KBM-7 (cell line): ENCODE data around the gene TP53I13.

ENCODE experiments used
- DNase-seq: peaks from one replicate; pipeline ENCODE4 v3.0.0-alpha.2; 2015
- in situ Hi-C: fragments of 300-500 bp; cut with MboI; formaldehyde crosslinking; loops from 2 replicates; pipeline ENCODE4 v1.14.3; 2020; ENCODE audit warnings: low sequenced_read_pairs, low pct_unique_long_range_greater_than_20kb, mixed read lengths

The TP53I13 gene

GRCh38 chr17:29563816-29564215, 4.7 kb upstream of the TP53I13 start:
- DNase-seq: no peak
- in situ Hi-C loops: loop anchor here (25.0 kb wide), 1 partner anchor 427 kb away; no protein-coding TSS in a partner anchor

- DNase-seq: peak; percentile 67
- in situ Hi-C loops: loop anchor here (25.0 kb wide), 1 partner anchor 429 kb away; no protein-coding TSS in a partner anchor
Measured at GRCh38 chr17:29565643-29566472, 2.6 kb upstream of the TP53I13 start.

- in situ Hi-C loops: loop anchor here (25.0 kb wide), 1 partner anchor 429 kb away; no protein-coding TSS in a partner anchor
- DNase-seq: peak; percentile 67
Measured at GRCh38 chr17:29566473-29567303, 1.8 kb upstream of the TP53I13 start, which contains the start of gene ABHD15. Gene ABHD15, minus strand, starts transcription at chr17:29567037. Its CDS starts 71 bp downstream, at chr17:29566966.

DNA sequence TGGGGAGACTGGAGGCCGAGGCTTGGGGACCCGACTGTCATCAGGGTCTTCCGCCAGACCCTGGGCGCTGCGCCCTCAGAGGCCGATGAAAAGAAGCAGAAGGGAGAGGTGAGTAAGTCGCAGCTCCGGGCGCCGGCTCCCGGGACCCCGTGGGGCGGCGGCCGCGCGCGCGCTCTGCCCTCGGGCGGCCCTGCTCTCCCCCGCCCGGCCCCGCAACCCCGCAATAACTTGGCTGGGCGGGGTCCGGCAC, 1.3 kb upstream of the TP53I13 start:
- DNase-seq: no peak
- in situ Hi-C loops: loop anchor here (25.0 kb wide), 1 partner anchor 430 kb away; no protein-coding TSS in a partner anchor

DNA sequence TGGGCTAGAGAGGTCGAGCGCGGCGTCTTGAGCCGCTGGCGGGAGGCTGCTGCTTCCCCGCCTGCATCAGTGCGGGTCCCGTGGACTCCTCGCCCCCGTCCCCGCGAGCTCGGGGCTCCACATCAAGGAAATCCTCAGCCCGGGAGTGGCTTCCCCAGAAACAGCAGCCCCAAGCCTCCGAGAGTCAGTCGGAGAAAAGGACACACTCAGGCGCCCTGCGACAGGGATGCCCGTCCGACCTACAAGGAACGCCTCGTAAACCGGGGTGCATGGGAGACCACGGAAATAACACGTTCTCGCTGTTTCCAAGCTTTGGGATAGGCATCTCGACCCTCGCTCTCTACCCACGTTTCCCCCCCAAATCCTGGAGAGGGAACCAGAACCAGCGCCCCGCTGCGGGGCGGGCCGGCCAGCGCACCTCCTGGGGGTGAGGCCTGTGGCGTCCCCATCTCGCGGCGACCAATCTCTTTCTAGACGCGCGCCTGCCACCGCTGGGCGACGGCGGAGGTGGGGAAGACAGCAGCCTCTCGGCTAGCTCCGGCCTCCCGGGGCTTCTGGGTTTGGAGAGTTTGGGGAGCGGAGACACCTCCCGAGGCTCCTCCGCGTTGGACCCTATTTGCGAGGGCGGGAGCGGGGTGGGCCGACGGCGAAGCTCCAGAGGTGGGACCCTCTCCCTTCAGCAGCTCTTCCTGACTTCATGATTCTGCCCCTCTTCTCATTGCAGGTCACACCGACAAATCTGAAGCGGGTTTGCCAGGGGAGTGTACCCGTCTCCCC, 759 bp upstream of the TP53I13 start:
- in situ Hi-C loops: loop anchor here (25.0 kb wide), 1 partner anchor 430 kb away; no protein-coding TSS in a partner anchor
- peak; percentile 78 for DNase-seq

- in situ Hi-C loops: loop anchor here (25.0 kb wide), 1 partner anchor 432 kb away; no protein-coding TSS in a partner anchor
- DNase-seq: no peak
Measured at GRCh38 chr17:29569245-29569950, 897 bp downstream of the TP53I13 start.

DNA sequence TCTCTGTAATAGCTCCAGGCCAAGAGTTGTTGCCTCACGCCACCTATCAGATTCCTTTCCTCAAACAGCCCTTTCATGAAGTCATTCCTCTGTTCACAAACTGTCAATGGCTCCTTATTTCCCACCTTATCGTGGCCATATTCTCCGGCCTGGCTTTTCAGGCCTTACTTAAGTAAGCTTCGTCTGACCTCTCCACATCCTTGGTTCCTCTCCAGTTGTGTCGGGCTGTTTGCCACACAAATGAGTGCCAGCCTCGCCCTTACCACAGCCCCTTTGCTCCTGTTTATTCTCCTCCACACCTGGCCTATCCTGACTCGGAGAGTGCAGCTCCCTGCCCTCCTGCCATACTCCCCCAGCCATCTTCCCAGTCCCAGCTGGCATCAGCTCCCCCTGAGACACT, 2.0 kb downstream of the TP53I13 start:
- in situ Hi-C loops: loop anchor here (25.0 kb wide), 1 partner anchor 433 kb away; no protein-coding TSS in a partner anchor

DNA sequence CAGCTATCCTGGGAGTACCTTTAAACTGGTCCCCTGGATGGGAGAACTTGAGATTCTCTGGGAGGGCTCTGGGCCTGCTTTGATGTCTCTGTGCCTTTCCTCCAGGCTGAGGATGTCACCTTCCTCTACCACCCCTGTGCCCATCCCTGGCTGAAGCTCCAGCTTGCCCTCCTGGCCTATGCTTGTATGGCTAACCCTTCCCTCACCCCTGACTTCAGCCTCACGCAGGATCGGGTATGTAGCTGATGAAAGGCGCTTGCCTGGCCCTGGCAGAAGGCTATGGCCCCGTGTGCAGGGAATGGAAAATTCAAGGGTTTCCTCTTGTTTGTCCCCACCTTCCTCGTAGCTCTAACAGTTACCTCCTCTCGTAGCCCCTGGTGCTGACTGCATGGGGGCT, 3.0 kb downstream of the TP53I13 start:
- in situ Hi-C loops: loop anchor here (25.0 kb wide), 1 partner anchor 434 kb away; no protein-coding TSS in a partner anchor
- DNase-seq: no peak

More for the DNA sequence above, 2.0 kb downstream of the TP53I13 start:
- no peak for DNase-seq

- DNase-seq: no peak
- in situ Hi-C loops: loop anchor here (25.0 kb wide), 1 partner anchor 435 kb away; no protein-coding TSS in a partner anchor
Measured at GRCh38 chr17:29571883-29572681, 3.6 kb downstream of the TP53I13 start.

GRCh38 chr17:29572691-29573557, 4.4 kb downstream of the TP53I13 start:
- in situ Hi-C loops: loop anchor here (25.0 kb wide), 1 partner anchor 436 kb away; no protein-coding TSS in a partner anchor
- no peak for DNase-seq

DNA sequence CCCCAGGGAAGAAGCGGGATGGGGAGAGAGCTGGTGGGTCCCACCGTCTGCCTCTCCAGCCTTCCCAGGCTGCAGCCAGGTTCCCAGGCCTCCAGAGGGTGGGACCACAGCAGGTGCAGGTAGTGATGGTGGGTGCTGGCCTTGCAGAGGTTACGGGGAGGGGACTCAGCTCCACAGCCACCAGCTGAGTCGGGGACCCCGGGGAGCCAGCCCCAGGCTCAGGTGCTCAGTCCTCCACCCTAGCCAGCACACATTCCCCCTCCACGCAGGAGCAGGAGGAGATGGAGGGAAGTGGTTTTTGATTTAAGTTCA, 5.0 kb downstream of the TP53I13 start:
- DNase-seq: no peak
- in situ Hi-C loops: loop anchor here (25.0 kb wide), 1 partner anchor 436 kb away; no protein-coding TSS in a partner anchor

GRCh38 chr17:29573871-29574731, 5.6 kb downstream of the TP53I13 start:
- DNase-seq: no peak
- in situ Hi-C loops: loop anchor here (25.0 kb wide), 1 partner anchor 437 kb away; no protein-coding TSS in a partner anchor

DNA sequence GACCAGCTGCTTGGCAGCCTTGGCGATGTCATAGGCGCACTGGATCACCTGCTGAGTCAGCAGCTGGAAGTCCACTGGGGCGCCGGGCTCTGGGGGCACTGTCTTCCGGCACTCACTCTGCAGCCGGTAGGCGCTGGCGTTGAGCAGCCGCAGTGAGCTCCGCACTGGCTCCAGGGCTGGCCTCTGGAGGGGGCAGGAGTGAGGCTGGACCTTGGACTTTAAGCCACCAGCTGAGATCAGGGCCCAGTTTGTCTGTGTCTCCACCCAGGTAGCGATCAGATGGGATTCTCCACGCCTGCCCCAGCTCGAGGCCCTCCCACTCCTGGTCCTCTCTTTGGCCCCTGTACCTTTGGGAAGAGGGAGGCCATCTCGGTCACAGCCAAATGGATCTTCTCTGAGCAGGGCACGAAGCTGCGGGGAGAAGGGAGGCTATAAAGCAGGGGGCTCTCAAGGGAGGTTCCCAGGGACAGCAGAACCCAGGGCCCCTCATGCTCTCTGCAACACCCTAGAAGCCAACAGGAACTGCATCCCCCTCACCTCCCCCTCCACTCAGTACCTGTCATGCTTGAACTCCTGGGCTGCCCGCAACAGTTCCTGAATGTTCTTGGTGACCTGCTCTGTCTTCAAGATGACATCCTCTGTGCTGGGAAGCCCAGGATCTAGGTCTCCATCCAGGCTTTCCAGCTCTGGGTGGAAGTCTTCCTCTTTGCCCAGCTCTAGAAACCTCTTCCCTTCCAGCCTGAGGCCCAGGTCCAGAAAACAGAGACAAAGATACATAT, 6.4 kb downstream of the TP53I13 start:
- in situ Hi-C loops: loop anchor here (25.0 kb wide), 1 partner anchor 438 kb away; no protein-coding TSS in a partner anchor
- DNase-seq: no peak

- no peak for DNase-seq
- in situ Hi-C loops: no loop called here
Measured at GRCh38 chr17:29575511-29576213, 7.2 kb downstream of the TP53I13 start.
